ENCODE results near the gene TMEM151B.

Gene TMEM151B

GRCh38 chr6:44269921-44270525, at the start of gene TMEM151B:
TMEM151B (plus strand) TSS chr6:44270450; CDS start chr6:44270743, 293 bp downstream.
- H3K27me3 Mint-ChIP-seq = peaks cover 48% of the 10 kb centered on the region
- no peaks in the 10 kb centered on the region for H3K36me3 Mint-ChIP-seq (ENCODE audit: low read depth)
- H3K27ac Mint-ChIP-seq = no peak within 1 kb of the TSS
- H3K4me3 Mint-ChIP-seq = peak within 1 kb of the TSS; percentile 45
- ATAC-seq = no peak
- peaks cover 35% of the 10 kb centered on the region for H3K4me1 Mint-ChIP-seq
- DNase-seq = no peak
- H3K9me3 Mint-ChIP-seq = no peaks in the 10 kb centered on the region

- no peak for DNase-seq
- H3K9me3 Mint-ChIP-seq = no peaks in the 10 kb centered on the region
- H3K4me1 Mint-ChIP-seq = peaks cover 54% of the 10 kb centered on the region
- H3K27ac Mint-ChIP-seq = peak overlapping the region; percentile 15
- H3K27me3 Mint-ChIP-seq = peaks cover 9% of the 10 kb centered on the region
- no peak for ATAC-seq
- no peak overlapping the region for H3K4me3 Mint-ChIP-seq
- H3K36me3 Mint-ChIP-seq (ENCODE audit: low read depth) = peaks cover 11% of the 10 kb centered on the region
These were observed 49.3 kb upstream of the TMEM151B start for GRCh38 chr6:44220913-44221290.

GRCh38 chr6:44221291-44221960, 48.8 kb upstream of the TMEM151B start:
- peak; percentile 58 for ATAC-seq
- DNase-seq = peak; percentile 80
- Mint-ChIP-seq H3K9me3 (no peaks in the 10 kb centered on the region), H3K36me3 (ENCODE audit: low read depth) (peaks cover 11% of the 10 kb centered on the region), H3K27ac (peak overlapping the region; percentile 15), H3K4me3 (no peak overlapping the region), H3K27me3 (peaks cover 9% of the 10 kb centered on the region), H3K4me1 (peaks cover 57% of the 10 kb centered on the region)

- Mint-ChIP-seq H3K4me3 (peak overlapping the region; percentile 91), H3K27me3 (peaks cover 6% of the 10 kb centered on the region), H3K9me3 (no peaks in the 10 kb centered on the region), H3K4me1 (peaks cover 57% of the 10 kb centered on the region), H3K27ac (no peak overlapping the region), H3K36me3 (ENCODE audit: low read depth) (peaks cover 11% of the 10 kb centered on the region)
- no peak for DNase-seq
- ATAC-seq = no peak
These were observed 48.3 kb upstream of the TMEM151B start for GRCh38 chr6:44221961-44222335.

- peak overlapping the region; percentile 84 for H3K27ac Mint-ChIP-seq
These were observed 47.5 kb upstream of the TMEM151B start for GRCh38 chr6:44222486-44223318.

GRCh38 chr6:44223319-44224028, 46.8 kb upstream of the TMEM151B start, which contains the start of gene SLC29A1:
SLC29A1 (plus strand) TSS chr6:44223595; CDS start chr6:44227314, 3,719 bp downstream.
- Mint-ChIP-seq H3K4me3 (peak within 1 kb of the TSS; percentile 91), H3K27me3 (peaks cover 4% of the 10 kb centered on the region), H3K36me3 (ENCODE audit: low read depth) (peaks cover 13% of the 10 kb centered on the region), H3K27ac (peak within 1 kb of the TSS; percentile 88), H3K9me3 (no peaks in the 10 kb centered on the region), H3K4me1 (peaks cover 52% of the 10 kb centered on the region)
- ATAC-seq (peak; percentile 55), DNase-seq (peak; percentile 90)

More at GRCh38 chr6:44222486-44223318, 47.5 kb upstream of the TMEM151B start:
- Mint-ChIP-seq H3K27me3 (peaks cover 4% of the 10 kb centered on the region), H3K4me1 (peaks cover 57% of the 10 kb centered on the region), H3K36me3 (ENCODE audit: low read depth) (peaks cover 13% of the 10 kb centered on the region), H3K4me3 (peak overlapping the region; percentile 91), H3K9me3 (no peaks in the 10 kb centered on the region)
- DNase-seq = no peak
- no peak for ATAC-seq

GRCh38 chr6:44224029-44224964, 46.0 kb upstream of the TMEM151B start:
- ATAC-seq (peak; percentile 21), DNase-seq (peak; percentile 24)
- Mint-ChIP-seq H3K27me3 (peaks cover 4% of the 10 kb centered on the region), H3K4me1 (peaks cover 46% of the 10 kb centered on the region), H3K4me3 (peak overlapping the region; percentile 91), H3K9me3 (no peaks in the 10 kb centered on the region), H3K27ac (peak overlapping the region; percentile 88), H3K36me3 (ENCODE audit: low read depth) (peaks cover 18% of the 10 kb centered on the region)

- H3K4me3 Mint-ChIP-seq = peak overlapping the region; percentile 91
- peaks cover 2% of the 10 kb centered on the region for H3K27me3 Mint-ChIP-seq
- H3K9me3 Mint-ChIP-seq = no peaks in the 10 kb centered on the region
- DNase-seq (no peak), ATAC-seq (no peak)
- peak overlapping the region; percentile 88 for H3K27ac Mint-ChIP-seq
- H3K36me3 Mint-ChIP-seq (ENCODE audit: low read depth) = peaks cover 22% of the 10 kb centered on the region
- peaks cover 42% of the 10 kb centered on the region for H3K4me1 Mint-ChIP-seq
These were observed 45.3 kb upstream of the TMEM151B start for GRCh38 chr6:44224965-44225305.

- no peak for DNase-seq
- Mint-ChIP-seq H3K27ac (no peak overlapping the region), H3K4me1 (peaks cover 39% of the 10 kb centered on the region), H3K4me3 (peak overlapping the region; percentile 63), H3K36me3 (ENCODE audit: low read depth) (peaks cover 29% of the 10 kb centered on the region), H3K9me3 (no peaks in the 10 kb centered on the region), H3K27me3 (no peaks in the 10 kb centered on the region)
- no peak for ATAC-seq
These were observed 44.5 kb upstream of the TMEM151B start for GRCh38 chr6:44225579-44226325.

GRCh38 chr6:44226368-44227147, 43.7 kb upstream of the TMEM151B start:
- Mint-ChIP-seq H3K27me3 (no peaks in the 10 kb centered on the region), H3K27ac (no peak overlapping the region), H3K4me1 (peaks cover 34% of the 10 kb centered on the region), H3K9me3 (no peaks in the 10 kb centered on the region), H3K36me3 (ENCODE audit: low read depth) (peaks cover 31% of the 10 kb centered on the region), H3K4me3 (peak overlapping the region; percentile 63)
- ATAC-seq (no peak), DNase-seq (no peak)

GRCh38 chr6:44227148-44227793, 43.0 kb upstream of the TMEM151B start:
- no peak for DNase-seq
- no peak overlapping the region for H3K4me3 Mint-ChIP-seq
- peaks cover 36% of the 10 kb centered on the region for H3K36me3 Mint-ChIP-seq (ENCODE audit: low read depth)

GRCh38 chr6:44228031-44228430, 42.2 kb upstream of the TMEM151B start:
- H3K27ac Mint-ChIP-seq = no peak overlapping the region
- no peak for ATAC-seq
- no peak for DNase-seq

More at GRCh38 chr6:44227148-44227793, 43.0 kb upstream of the TMEM151B start:
- Mint-ChIP-seq H3K27ac (no peak overlapping the region), H3K9me3 (no peaks in the 10 kb centered on the region), H3K27me3 (no peaks in the 10 kb centered on the region), H3K4me1 (peaks cover 27% of the 10 kb centered on the region)
- no peak for ATAC-seq

More at GRCh38 chr6:44228031-44228430, 42.2 kb upstream of the TMEM151B start:
- Mint-ChIP-seq H3K9me3 (no peaks in the 10 kb centered on the region), H3K36me3 (ENCODE audit: low read depth) (peaks cover 39% of the 10 kb centered on the region), H3K27me3 (no peaks in the 10 kb centered on the region), H3K4me3 (no peak overlapping the region), H3K4me1 (peaks cover 19% of the 10 kb centered on the region)
